ENCODE data around the gene PCSK6. TPM values are rescaled to one million over a fixed set of nuclear protein-coding genes. Genes with fewer than 3 reads are reported as not detected.

The PCSK6 gene
- total and polyA plus RNA-seq, 2 of the 8 experiments (the other 6 are each of a cell fraction or from before 2014, with no cell fraction given): 1.9 to 4.0 TPM

- no peak for TF ChIP-seq CHD7 (IDR thresholded peaks at IDR 0.05; ENCODE audit: insufficient replicate concordance, low read length)
- no peak for TF ChIP-seq TAF7 (optimal IDR thresholded peaks at IDR 0.05; ENCODE audit: borderline replicate concordance, low read depth, low read length)
- TF ChIP-seq TCF12 (IDR thresholded peaks at IDR 0.05; ENCODE audit: low read depth, low read length): no peak
- no peak for TF ChIP-seq EGR1 (IDR thresholded peaks at IDR 0.05; ENCODE audit: borderline replicate concordance, low read depth, low read length)
- no peak for TF ChIP-seq POLR2A (IDR thresholded peaks at IDR 0.05; ENCODE audit: control extremely low read depth in 1 of 2, low read depth in 2 of 2, low read length in 2 of 2)
- no peak for TF ChIP-seq BRCA1 (IDR thresholded peaks at IDR 0.05; ENCODE audit: low read depth, low read length)
- no peak for TF ChIP-seq TBP (IDR thresholded peaks at IDR 0.05; ENCODE audit: low read depth, low read length)
- TF ChIP-seq POU5F1 (IDR thresholded peaks at IDR 0.05; ENCODE audit: low read depth, low read length): no peak
- no peak for TF ChIP-seq PHF8 (conservative IDR thresholded peaks at IDR 0.05; ENCODE audit: low read depth, low read length)
- TF ChIP-seq HDAC2 (IDR thresholded peaks at IDR 0.05; ENCODE audit: borderline replicate concordance in 1 of 2, low read depth in 2 of 2, low read length in 2 of 2): no peak
These were observed 21.0 kb upstream of the PCSK6 start (continued) for GRCh38 chr15:101510212-101511197.

Measured in H1 (cell line).